Endothelial cell of umbilical vein (primary cell): ENCODE measurements around the gene LAMC1. TPM values are rescaled to one million over a fixed set of nuclear protein-coding genes. Genes with fewer than 3 reads are reported as not detected.

Experiments used
- BruUV-seq: library from RNA; stranded (reverse); fragments of 400-500 nt; replicated peaks from 2 replicates; lab custom pipeline; 2021; lab: Mats Ljungman, UMichigan
- CTCF ChIA-PET: fragments of 300-600, 350-600 bp; sonication (Branson Sonifier 250); formaldehyde crosslinking; loops from one replicate; lab custom pipeline; 2021; ENCODE audit warnings: antibody characterized with exemption, inconsistent platforms; lab: Charles Lee
- POLR2A ChIA-PET: fragments of 300-600, 350-600 bp; sonication (Branson Sonifier 250); formaldehyde crosslinking; loops from one replicate; lab custom pipeline; 2021; ENCODE audit warnings: antibody characterized with exemption, inconsistent platforms; lab: Charles Lee
- DNase-seq: peaks from one replicate; pipeline ENCODE4 v3.0.0-alpha.2; 2011; ENCODE audit warnings: low read depth, low spot score
- FAIRE-seq: peaks from 2 replicates; lab custom pipeline; 2011; peaks lifted over from hg19 to GRCh38; lab: Jason Lieb, UNC
- H2AFZ ChIP-seq: 2 replicates; pipeline ENCODE4 v1.6.0; 2012; ENCODE audit warnings: low read depth, low read length, control low read depth, inconsistent platforms
- H3K27ac ChIP-seq: 2 replicates; pipeline ENCODE4 v1.5.1; 2011; ENCODE audit warnings: low read depth, mild to moderate bottlenecking, control low read depth, low read length, moderate library complexity; ENCODE audit not compliant: insufficient read depth
- H3K27me3 ChIP-seq, 2 experiments: 2 replicates each; pipeline versions ENCODE4 v1.6.0 to v1.6.1; 2011; ENCODE audit warnings: low read length in 2 of 2, mixed read lengths in 1 of 2; ENCODE audit not compliant: control insufficient read depth in 2 of 2, insufficient read depth in 2 of 2
- H3K36me3 ChIP-seq, 2 experiments: 2 replicates in 1 of 2; 3 replicates in 1 of 2; pipeline ENCODE4 v1.5.1; 2011; ENCODE audit warnings: low read length in 2 of 2, mild to moderate bottlenecking in 1 of 2, moderate library complexity in 1 of 2; ENCODE audit not compliant: control insufficient read depth in 2 of 2, insufficient read depth in 2 of 2; ENCODE audit errors: extremely low read depth in 1 of 2
- H3K4me1 ChIP-seq: 3 replicates; pipeline ENCODE4 v1.5.1; 2011; ENCODE audit warnings: mild to moderate bottlenecking, low read length; ENCODE audit not compliant: control insufficient read depth, insufficient read depth; ENCODE audit errors: extremely low read depth
- H3K4me2 ChIP-seq: 2 replicates; pipeline ENCODE4 v1.6.1; 2011; ENCODE audit warnings: low read length, control low read depth, mixed read lengths; ENCODE audit not compliant: insufficient read depth
- H3K4me3 ChIP-seq, 3 experiments: fragments of 200-600 bp in 1 of 3; sonication (generic), shearing (Covaris generic) in 1 of 3; replicated peaks in 1 of 3; 2 replicates each; pipeline ENCODE4 v1.5.1; 2011 to 2016; ENCODE audit warnings: control low read depth in 3 of 3, low read length in 3 of 3, mild to moderate bottlenecking in 2 of 3, inconsistent platforms in 1 of 3, low read depth in 1 of 3, moderate library complexity in 1 of 3; ENCODE audit not compliant: insufficient read depth in 1 of 3
- H3K79me2 ChIP-seq: 2 replicates; pipeline ENCODE4 v1.6.0; 2012; ENCODE audit warnings: low read length, inconsistent platforms; ENCODE audit not compliant: control insufficient read depth, insufficient read depth
- H3K9ac ChIP-seq: replicated peaks from 2 replicates; pipeline ENCODE3; 2011; ENCODE audit warnings: low read length, control low read depth; ENCODE audit not compliant: insufficient read depth; ENCODE audit errors: extremely low read depth
- H3K9me1 ChIP-seq: replicated peaks from 3 replicates; pipeline ENCODE4 v1.6.0; 2011; ENCODE audit warnings: mild to moderate bottlenecking, low read length; ENCODE audit not compliant: control insufficient read depth, insufficient read depth; ENCODE audit errors: extremely low read depth
- H3K9me3 ChIP-seq: replicated peaks from 2 replicates; pipeline ENCODE4 v1.5.1; 2012; ENCODE audit warnings: low read length, inconsistent platforms; ENCODE audit not compliant: control insufficient read depth, insufficient read depth
- H4K20me1 ChIP-seq: replicated peaks from 2 replicates; pipeline ENCODE3; 2011; ENCODE audit warnings: mild to moderate bottlenecking, low read length; ENCODE audit not compliant: control insufficient read depth, insufficient read depth; ENCODE audit errors: extremely low read depth
- CTCF ChIP-seq, 2 donors: IDR thresholded peaks; 1 replicate in 1 of 2; 2 replicates in 1 of 2; pipeline ENCODE4 v1.5.1; 2011; ENCODE audit warnings: low read length in 2 of 2, mild to moderate bottlenecking in 2 of 2, moderate library complexity in 2 of 2, control low read depth in 1 of 2, inconsistent platforms in 1 of 2, low read depth in 1 of 2; ENCODE audit not compliant: insufficient read depth in 1 of 2; ENCODE audit errors: extremely low read depth in 1 of 2
- EZH2 ChIP-seq: IDR thresholded peaks from 2 replicates; pipeline ENCODE4 v1.6.1; 2012; ENCODE audit warnings: borderline replicate concordance, low read depth, mild to moderate bottlenecking, moderate library complexity, low read length, inconsistent platforms; ENCODE audit not compliant: severe bottlenecking
- FOS ChIP-seq: IDR thresholded peaks from 2 replicates; pipeline ENCODE4 v1.6.1; 2011; ENCODE audit warnings: mild to moderate bottlenecking, low read length, moderate library complexity, borderline replicate concordance; ENCODE audit not compliant: insufficient read depth
- GATA2 ChIP-seq: IDR thresholded peaks from 2 replicates; pipeline ENCODE4 v1.7.0; 2011; ENCODE audit warnings: low read depth, mild to moderate bottlenecking, moderate library complexity, mixed read lengths, low read length; ENCODE audit not compliant: insufficient read length, insufficient read depth
- JUN ChIP-seq: IDR thresholded peaks from 2 replicates; pipeline ENCODE4 v1.6.1; 2011; ENCODE audit warnings: borderline replicate concordance, low read depth; ENCODE audit not compliant: insufficient read length, insufficient read depth
- MAX ChIP-seq: IDR thresholded peaks from 2 replicates; pipeline ENCODE4 v1.6.1; 2011; ENCODE audit not compliant: insufficient read depth, insufficient read length
- MYC ChIP-seq: IDR thresholded peaks from one replicate; pipeline ENCODE4 v1.6.1; 2011; ENCODE audit warnings: mild to moderate bottlenecking, low read depth, low read length
- POLR2A ChIP-seq: IDR thresholded peaks from 2 replicates; pipeline ENCODE4 v1.6.1; 2012; ENCODE audit warnings: low read depth, mild to moderate bottlenecking, control low read depth, low read length
- POLR2AphosphoS5 ChIP-seq: IDR thresholded peaks from 2 replicates; pipeline ENCODE4 v1.6.1; 2012; ENCODE audit warnings: low read depth, mild to moderate bottlenecking, control low read depth, low read length, moderate library complexity; ENCODE audit not compliant: insufficient read depth
- dilution Hi-C: fragments of 300-500 bp; cut with MboI; formaldehyde crosslinking; loops from one replicate; pipeline ENCODE4 v1.15.0; 2019; ENCODE audit warnings: low sequenced_read_pairs; ENCODE audit not compliant: extremely low pct_ligation_motif_present
- intact Hi-C: fragments of 100-400 bp; cut with micrococcal nuclease; formaldehyde crosslinking; loops from one replicate; pipeline ENCODE4 v1.10.0; 2022
- polyA plus RNA-seq, 4 experiments: library from polyadenylated mRNA; depleted of rRNA in 3 of 4; stranded (reverse) in 3 of 4; unstranded in 1 of 4; fragments of >200 nt; gene quantifications; 2 replicates each; pipeline versions ENCODE4 v1.2.1 to v1.2.3, GENCODE V29; 2011 to 2012; ENCODE audit warnings: missing spikeins in 1 of 4
- total RNA-seq: library from RNA; stranded (reverse); gene quantifications from 2 replicates; pipeline ENCODE4 v1.2.3, GENCODE V29; 2021

The LAMC1 gene
- total and polyA plus RNA-seq, 2 donors (not counting 3 experiments of a cell fraction or from before 2014, with no cell fraction given), result 92.5 to 216 TPM

- FAIRE-seq (no peak), DNase-seq (no peak)
- Histone ChIP-seq H3K4me3 (no peak overlapping the region), H3K79me2 (no peaks in the 10 kb centered on the region), H3K9me3 (no peaks in the 10 kb centered on the region), H2AFZ (no peak overlapping the region), H3K36me3 (no peaks in the 10 kb centered on the region), H4K20me1 (no peaks in the 10 kb centered on the region), H3K9me1 (no peaks in the 10 kb centered on the region), H3K4me1 (peaks cover 24% of the 10 kb centered on the region), H3K27ac (no peak overlapping the region), H3K27me3 (no peaks in the 10 kb centered on the region), H3K4me2 (no peak overlapping the region), H3K9ac (no peak overlapping the region)
- dilution Hi-C loops (no loop called here), intact Hi-C loops (no loop called here)
- ChIA-PET POLR2A (no interaction called here), CTCF (interaction anchor here (1.3 to 2.0 kb wide), 3 partner anchors 60 to 67 kb away, joined by 4 to 7 read pairs (median 4); no protein-coding TSS in a partner anchor)
- no TSS peak for BruUV-seq
- TF ChIP-seq MAX (no peak), POLR2AphosphoS5 (no peak), JUN (no peak), EZH2 (no peak), CTCF (IDR thresholded peaks at IDR 0.05; ENCODE audit: extremely low read depth in 1 of 2, insufficient read depth in 1 of 2, low read depth in 1 of 2, low read length in 2 of 2) (no peak), GATA2 (no peak), MYC (no peak), POLR2A (no peak), FOS (no peak)
Measured at GRCh38 chr1:183167676-183168075, 144.5 kb downstream of the LAMC1 start.
